DOHH2 (cell line): ENCODE results near the gene IFTAP.

Experiments
- EZH2phosphoT487 ChIP-seq: fragments of 200-600 bp; sonication (generic); IDR thresholded peaks from 2 replicates; pipeline ENCODE4 v1.6.1; 2017; ENCODE audit warnings: borderline replicate concordance, mild to moderate bottlenecking, antibody characterized with exemption, low read length, moderate library complexity, mixed read lengths
- TF ChIP-seq, protein P1 (sequence below): fragments of 200-600 bp; sonication (generic); IDR thresholded peaks from one replicate; pipeline ENCODE4 v1.5.1; 2014; ENCODE audit warnings: antibody characterized with exemption, mild to moderate bottlenecking, low read depth, low read length; ENCODE audit not compliant: poor library complexity, severe bottlenecking

DNA sequence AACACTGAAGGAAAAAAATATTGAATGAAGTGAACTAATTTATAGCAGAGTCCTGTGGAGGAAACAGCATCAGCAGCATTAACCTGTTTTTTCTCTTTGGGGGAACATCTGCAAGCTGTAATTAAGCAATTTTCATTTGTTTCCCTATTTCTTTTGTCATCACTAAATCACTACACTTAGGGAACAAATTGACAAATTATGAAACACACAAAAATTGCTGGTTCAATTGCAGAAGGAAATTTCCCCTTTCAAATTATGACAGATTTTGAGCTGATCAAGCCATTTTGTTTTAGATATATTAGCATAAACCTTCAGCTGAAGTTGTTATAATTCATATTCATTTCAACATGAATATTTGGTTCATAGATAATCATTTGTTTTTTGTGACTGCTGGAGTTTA lies 25.9 kb downstream of the IFTAP start:
- TF ChIP-seq, protein P1, sequence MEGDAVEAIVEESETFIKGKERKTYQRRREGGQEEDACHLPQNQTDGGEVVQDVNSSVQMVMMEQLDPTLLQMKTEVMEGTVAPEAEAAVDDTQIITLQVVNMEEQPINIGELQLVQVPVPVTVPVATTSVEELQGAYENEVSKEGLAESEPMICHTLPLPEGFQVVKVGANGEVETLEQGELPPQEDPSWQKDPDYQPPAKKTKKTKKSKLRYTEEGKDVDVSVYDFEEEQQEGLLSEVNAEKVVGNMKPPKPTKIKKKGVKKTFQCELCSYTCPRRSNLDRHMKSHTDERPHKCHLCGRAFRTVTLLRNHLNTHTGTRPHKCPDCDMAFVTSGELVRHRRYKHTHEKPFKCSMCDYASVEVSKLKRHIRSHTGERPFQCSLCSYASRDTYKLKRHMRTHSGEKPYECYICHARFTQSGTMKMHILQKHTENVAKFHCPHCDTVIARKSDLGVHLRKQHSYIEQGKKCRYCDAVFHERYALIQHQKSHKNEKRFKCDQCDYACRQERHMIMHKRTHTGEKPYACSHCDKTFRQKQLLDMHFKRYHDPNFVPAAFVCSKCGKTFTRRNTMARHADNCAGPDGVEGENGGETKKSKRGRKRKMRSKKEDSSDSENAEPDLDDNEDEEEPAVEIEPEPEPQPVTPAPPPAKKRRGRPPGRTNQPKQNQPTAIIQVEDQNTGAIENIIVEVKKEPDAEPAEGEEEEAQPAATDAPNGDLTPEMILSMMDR = no peak
- no peak for TF ChIP-seq EZH2phosphoT487
